Stimulated activated CD4-positive, alpha-beta T cell treated with anti-CD3 and anti-CD28 coated beads, Interleukin-4, amount 100 ng/mL, for 24 hours (primary cell): ENCODE results near the gene CTBP2.

ENCODE experiments used
- DNase-seq: peaks from one replicate; pipeline ENCODE4 v3.0.0-alpha.2; 2020

The CTBP2 gene

DNA sequence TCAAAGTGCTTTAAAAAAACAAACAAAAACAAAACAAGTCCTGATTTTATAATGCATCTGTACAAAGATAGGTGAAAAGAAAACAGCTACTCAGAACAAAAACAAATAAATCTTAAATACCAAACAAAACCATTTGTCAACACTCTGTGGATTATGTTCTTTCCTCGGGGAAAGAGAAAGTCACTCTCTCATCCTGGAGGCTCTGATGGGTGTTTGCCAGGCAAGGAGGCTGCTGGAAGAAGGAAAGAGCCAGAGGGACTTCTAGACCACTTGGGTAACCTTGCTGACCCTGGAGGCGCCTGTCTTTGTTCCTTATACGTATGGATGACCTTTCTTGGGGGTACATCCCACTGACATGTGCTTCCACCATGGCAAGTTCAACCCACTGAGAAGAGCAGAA lies 125.7 kb downstream of the CTBP2 start:
- no peak for DNase-seq

DNA sequence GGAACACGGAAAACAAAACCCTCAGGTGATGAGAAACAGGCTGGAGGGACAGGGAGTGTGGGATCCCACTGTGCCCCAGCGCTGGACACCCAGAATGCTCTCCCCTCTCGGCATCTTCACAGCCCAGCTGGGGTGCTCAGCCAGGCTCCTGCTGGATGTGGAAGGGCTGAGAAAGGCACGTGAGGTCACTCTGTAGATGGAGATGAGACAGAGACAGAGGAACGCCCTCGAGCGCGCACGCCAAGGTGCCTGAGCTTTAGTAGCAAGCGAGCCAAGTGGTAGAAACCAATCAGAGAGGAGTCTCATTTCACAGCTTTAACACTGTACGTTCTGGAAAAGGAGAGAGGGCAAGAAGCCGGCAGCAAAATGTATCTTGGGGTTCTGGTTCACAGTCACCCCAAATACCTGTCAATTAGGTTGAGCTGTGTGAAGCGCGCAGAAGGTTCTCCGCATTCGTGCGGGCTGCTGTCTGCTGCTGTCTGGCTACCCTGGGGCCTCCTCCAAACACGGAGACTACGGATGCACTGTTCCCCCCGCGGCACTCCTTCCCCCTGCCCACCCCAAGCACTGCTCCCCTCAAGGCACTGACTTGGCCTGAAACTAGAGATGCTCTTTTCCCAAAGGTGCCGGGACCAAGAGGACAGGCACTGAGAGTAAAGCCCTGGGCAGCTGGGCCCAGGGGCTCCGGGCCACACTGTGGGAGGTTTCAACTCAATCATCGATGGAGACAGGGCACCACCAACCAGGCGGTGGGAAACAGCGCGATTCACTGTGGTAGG lies 127.0 kb downstream of the CTBP2 start:
- DNase-seq = no peak

DNA sequence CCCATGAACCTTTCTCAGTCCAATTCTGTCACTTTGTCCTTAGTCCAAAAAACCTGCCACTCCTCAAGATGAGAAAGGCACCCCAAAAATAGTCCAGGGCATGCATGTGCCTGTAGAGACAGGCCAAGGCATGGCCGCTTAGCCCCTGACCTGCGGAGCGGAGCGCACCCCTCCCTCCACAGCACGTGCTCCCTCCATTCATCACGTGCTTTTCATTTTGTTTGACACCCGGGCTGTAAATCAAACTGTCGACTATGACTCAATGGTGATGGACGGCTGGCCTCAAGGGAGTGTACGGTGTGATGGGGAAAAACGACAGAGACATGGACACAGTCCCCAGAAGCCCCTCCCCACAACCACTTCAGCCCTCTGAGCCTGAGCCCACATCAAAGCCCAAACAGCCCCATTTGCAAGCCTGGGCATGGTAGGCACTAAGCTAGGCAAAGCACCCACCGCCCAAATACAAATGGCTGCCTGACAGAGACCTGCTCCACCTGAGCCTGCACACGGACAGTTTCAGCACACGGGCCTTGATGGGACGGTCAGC lies 127.8 kb downstream of the CTBP2 start:
- DNase-seq = no peak

- DNase-seq = no peak
Observed at GRCh38 chr10:125030567-125031197, 129.7 kb downstream of the CTBP2 start.

DNA sequence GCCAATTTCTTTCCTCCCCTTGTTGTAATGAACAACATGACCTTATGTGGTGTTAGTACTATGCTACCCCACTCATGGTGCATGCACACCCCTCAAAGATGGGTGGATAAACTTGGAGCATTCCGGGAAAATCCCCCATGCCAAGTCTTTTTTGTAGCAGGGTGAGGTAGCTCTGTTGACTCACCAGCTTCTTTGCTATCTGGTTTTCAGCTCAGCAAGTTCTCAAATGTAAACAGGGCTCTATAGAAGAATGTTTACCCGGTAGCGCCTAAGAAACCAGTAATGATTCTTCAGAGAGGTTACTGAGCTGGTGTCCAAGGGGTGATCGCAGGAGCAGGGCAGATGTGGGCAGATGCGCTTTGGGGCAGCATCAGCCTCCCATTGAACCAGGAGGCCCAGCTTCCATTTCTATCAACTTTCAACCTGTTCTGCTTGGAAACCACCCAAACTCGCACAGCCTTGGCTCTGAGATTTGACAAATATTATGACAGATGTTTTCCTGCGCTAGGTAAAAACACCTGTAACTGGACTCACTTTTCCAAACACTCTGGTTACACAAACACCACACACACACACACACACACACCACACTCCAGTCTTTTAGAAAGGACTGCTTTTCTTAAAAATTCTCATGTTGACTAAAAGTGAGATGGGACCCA lies 130.7 kb downstream of the CTBP2 start:
- no peak for DNase-seq

- DNase-seq = no peak
Observed at GRCh38 chr10:125027871-125028869, 132.2 kb downstream of the CTBP2 start.

DNA sequence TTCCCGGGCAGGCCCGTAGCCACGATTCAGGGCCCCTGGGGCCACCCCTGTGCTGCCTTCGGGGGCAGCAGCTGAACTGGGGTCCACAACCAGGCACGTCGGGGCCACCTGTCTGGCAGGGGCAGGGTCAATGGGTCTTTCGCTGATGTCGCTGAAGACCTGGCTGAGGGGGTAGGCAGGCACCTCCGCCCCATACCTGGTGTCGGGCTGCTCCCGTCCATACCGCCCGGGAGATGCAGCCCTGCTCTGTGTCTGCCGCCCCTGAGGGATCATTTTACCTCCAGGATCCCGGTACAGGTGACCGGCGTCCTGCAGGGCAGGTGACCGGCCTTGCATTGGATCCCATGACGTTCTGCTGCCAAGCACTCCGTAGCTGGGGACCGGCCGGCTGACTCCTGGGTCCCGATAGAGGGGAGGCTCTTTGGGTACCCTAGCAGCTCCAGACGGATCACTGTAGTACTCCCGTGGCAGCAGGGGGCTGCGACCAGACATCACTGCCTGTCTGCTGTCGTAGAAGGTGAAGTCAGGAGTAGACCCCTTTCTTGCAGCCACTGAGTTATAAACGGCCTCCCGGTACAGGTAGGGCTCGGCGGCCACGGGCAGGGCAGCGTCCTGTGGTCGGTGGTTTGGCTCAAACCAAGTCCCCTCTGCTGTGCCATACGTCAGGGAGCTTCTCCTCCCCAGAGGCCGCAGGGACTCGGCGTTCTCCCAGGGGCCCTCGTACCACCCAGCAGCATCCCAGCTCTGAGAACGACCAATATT lies 133.2 kb downstream of the CTBP2 start:
- no peak for DNase-seq

DNA sequence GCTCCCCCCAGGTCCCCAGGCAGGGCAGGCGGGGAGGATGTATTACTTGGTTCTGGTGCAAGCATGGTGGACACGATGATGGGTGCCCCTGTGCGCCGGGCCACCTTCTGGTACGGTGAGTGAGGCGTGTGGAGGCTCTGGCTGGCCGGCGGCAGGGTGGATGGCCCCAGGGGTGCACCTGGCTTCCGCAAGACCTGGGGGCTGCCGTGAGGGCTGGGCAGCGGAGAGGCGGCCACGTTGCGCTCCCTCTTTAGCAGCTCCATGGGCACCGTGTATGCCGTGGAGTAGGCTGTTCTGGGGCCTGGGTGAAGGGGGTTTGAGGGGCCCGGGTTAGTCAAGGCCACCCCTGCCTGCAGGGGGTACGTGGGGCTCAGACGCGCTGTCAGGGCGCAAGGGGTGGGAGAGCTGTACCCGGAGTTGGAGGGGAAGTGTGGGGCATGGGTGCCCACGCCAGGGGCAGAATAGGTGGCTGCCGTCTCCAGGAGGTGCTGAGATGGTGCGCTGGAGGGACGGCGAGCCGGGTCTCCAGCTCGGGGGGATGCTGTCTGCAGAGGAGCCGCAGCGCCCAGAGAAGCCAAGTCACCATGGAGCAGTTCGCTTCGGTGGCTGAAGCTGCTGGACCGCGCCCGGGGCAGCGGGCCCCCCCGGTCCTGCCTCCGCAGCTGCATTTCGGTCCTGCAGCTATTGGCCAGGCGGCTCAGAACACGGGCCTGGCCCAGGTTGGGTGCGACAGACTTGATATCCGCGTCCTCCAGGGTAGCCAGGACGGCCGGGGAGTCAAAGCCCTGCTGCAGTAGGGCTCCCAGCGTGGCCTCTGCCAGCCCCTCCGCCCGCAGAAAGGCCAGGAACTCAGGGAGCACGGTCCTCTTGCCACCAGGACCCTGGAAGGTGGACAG lies 134.1 kb downstream of the CTBP2 start:
- no peak for DNase-seq

- no peak for DNase-seq
Observed at GRCh38 chr10:125025341-125025740, 135.0 kb downstream of the CTBP2 start.

GRCh38 chr10:125024497-125025234 lies 135.7 kb downstream of the CTBP2 start:
- DNase-seq = no peak

DNA sequence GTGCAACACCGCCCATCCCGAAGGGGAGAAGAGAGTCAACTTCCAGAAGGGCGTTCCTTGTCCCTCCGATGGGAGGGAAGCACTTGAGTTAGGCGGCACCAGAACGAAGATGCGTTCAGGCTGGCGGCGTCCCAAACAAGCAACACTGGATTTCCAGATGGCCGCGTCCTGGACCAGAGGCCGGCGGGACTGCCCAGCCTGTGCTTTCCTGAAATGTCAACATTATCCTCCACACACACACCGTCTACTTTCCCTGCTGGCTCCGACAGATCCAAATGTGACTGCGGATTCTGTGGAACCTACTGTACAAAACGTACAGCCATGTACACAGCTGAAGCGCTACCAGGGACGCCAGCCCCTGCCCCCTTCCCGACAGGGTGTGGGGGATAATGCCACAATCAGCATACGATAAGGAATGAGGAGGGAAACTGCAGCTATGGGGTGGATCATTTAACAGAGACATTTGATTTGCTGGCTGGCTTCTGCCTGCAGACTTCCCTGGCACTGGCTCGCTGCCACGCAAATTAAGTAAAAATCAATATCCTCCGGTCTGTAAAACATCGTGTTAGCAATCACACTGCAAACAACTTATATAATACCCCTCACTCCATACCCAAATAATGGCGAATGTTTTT lies 136.4 kb downstream of the CTBP2 start:
- no peak for DNase-seq

GRCh38 chr10:125023255-125023654 lies 137.1 kb downstream of the CTBP2 start:
- no peak for DNase-seq

DNA sequence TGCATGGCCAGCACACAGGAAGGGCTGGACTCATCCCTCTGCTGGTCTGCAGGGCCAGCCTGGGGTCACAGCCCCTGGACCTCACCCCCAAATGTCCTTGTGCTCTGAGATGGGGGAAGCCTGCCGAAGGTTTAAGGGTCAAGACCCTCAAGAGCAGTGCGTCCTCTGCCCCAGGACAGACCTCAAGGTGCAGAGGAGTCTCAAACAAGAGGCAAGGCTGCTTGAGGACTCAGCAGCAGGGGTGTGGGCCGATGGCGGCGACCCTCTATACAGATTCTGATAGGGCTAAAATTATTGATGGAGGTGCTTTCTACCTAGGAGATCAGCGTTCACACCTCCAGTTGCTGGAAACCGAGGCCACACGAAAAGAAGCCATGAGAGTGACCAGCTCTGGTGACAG lies 137.7 kb downstream of the CTBP2 start:
- no peak for DNase-seq

DNA sequence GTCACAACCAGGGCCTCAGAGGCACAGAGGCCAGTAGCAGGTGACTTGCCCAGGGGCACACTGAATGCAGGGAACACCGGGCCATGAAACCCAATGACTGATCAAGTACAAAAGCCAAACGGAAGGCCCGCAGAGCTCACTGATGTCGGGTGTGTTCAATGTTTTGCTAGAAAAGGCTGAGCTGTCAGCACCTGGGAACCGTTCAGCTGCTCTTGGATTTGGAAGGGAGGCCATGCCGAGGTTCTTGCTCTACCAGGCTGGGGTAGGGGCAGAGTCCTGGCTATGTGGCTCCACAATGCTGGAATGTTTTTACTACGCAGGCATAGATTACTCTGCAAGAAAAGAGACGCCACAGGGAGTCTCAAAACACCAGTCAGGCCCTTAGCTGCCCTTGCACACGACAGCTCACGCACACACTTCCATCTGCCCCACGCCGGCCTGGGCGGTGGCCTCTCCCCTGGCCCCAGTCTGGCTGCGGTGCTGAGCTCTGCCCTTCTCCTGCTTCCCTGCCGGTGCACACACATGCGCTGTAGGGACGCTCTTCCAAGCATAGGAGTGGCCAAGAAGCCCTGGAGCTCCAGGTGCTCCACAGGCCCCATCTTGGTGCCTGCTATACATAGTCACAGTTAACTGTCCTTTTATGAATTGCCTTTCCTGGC lies 138.5 kb downstream of the CTBP2 start:
- no peak for DNase-seq

GRCh38 chr10:125020871-125021270 lies 139.5 kb downstream of the CTBP2 start:
- DNase-seq = no peak

GRCh38 chr10:125020386-125020785 lies 140.0 kb downstream of the CTBP2 start:
- no peak for DNase-seq

DNA sequence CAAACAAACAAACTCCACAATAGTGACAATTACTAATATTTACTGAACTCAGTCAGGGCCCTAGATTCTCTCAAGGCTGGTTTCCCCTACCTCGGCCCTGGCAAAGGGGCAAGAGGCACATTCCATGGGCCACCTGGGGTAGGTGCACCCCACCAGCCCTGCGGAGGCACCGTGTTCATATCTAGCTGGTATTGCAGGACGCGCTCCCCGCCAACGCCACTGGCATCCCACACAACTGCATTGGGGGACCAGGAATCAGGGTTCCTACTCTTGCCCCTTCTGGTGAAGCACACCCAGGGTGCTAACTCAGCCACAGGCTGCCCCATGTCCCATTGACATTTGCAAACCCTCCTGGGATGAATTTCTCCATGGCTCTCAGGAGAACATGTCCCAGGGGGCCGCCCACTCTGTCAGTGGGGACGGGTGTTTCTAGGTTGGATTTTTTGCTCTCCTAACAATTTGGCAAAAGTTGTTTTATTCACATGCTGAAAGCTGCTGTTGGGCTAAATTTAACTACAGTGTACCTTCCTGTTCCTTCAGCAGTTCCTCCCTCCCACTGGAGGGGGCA lies 141.7 kb downstream of the CTBP2 start:
- no peak for DNase-seq

DNA sequence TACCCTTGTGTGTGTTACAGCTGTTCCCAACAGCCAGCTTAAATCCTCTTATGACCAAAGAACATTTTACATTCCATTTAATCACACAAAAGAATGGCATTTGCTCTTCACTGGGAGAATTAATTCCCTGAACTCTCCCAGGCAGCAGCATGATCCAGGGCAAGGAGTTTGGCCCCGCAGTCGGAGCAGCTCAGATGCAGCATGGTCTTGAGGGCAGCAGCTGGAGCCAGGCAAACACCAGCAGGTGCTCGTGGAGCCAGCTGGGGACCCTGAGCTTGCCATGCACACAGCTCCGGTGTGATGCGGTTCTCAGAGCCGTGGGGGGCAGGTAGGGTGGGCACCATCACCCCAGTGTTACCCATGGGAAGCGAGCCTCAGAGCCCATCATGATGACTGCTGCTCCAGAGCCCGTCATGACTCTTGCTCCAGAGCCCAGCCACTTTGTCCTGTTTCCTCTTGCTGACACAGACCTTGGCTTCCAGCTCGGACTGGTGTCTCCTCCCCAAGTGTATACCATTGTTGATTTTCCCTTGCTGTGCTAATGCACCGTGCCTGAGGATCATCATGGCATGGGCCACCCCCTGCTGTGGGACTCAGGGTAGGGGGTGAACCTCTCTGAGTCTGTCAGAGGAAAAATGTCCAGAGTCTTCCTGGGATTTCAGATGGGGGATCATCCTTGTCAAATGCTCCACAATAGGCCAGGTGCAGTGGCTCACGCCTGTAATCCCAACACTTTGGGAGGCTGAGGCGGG lies 142.6 kb downstream of the CTBP2 start:
- no peak for DNase-seq
